COLO829 (cell line): ENCODE measurements around the gene C2orf49.

Source experiments
- DNase-seq: peaks from one replicate; pipeline ENCODE4 v3.0.0; 2012; ENCODE audit warnings: low spot score

Gene C2orf49

DNA sequence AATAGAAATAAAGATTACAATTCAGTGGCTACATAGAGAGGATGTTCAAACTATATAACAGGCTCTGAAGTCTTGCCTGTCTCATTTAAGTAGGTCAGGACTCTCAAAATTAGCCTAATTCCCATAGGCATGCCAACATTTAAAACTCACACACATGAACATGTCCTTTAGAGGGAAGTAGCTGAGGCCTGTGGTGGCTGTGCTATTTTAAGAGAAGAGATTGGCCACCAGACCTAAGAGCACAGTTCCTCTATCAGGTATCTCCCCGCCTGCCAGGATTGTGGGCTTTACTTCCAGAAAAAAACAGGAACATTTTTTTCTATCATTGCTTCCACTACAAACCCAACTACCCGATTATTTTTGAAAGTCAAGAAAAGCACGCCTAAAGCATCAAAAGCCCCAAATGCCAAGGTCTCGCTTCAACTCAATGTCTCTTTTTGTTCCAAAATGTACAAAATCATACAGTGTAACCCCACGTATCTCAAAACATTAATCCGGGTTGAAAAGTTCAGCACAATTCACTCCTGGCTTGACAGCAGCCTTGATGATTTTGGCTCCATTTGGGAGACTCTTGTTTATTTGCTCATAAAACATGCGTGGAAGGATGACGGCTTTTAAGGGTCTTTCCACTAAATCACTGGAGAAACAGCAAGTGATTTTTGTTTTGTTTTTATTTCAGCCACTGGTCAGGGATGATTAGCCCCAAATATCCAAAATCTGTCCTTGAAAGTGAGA, 46.3 kb downstream of the C2orf49 start:
- no peak for DNase-seq

DNA sequence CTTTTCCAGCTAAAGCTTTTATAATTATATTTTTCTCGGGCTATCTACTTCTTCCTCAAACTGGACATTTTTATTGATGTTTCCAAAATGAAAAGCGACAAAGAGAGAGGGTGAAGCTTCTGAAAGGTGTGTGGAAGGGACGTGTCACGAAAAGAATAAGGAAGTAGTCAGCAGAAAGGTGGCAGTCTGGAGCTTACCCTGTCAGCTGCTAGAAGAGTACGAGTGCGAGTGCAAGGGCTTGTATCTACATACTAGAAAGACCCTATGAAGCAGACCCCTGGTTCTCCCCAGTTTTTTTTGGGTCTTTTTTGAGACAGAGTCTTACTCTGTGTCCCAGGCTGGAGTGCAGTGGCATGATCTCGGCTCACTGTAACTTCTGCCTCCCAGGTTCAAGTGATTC, 46.9 kb downstream of the C2orf49 start:
- DNase-seq: no peak

- no peak for DNase-seq
These were observed 47.5 kb downstream of the C2orf49 start for GRCh38 chr2:105384861-105385260.

GRCh38 chr2:105385731-105386540, 48.6 kb downstream of the C2orf49 start:
- DNase-seq: no peak

DNA sequence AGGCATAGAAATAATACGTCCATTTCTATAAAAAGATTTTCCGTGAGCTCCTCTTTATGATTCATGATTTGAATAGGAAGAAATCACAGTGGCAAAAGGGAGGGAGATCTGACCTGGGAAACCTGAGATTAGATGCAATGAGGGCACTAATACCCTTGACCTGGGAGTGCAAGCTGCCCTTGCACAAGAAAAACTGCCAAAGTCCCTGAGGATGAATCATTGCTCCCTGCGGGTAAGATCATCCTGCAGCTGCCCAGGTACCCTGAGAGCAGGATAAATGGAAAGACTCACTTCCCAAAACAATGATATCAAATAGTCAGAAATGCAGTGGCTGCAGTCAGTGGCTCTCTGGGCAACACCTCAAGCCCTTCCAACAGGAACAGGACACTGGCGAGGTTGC, 49.9 kb downstream of the C2orf49 start:
- no peak for DNase-seq

GRCh38 chr2:105388971-105389381, 51.6 kb downstream of the C2orf49 start:
- peak; percentile 73 for DNase-seq

- DNase-seq: no peak
These were observed 53.1 kb downstream of the C2orf49 start for GRCh38 chr2:105390454-105390853.

- no peak for DNase-seq
These were observed 53.8 kb downstream of the C2orf49 start for GRCh38 chr2:105391058-105391627.

- DNase-seq: no peak
These were observed 54.7 kb downstream of the C2orf49 start for GRCh38 chr2:105391763-105392662.

DNA sequence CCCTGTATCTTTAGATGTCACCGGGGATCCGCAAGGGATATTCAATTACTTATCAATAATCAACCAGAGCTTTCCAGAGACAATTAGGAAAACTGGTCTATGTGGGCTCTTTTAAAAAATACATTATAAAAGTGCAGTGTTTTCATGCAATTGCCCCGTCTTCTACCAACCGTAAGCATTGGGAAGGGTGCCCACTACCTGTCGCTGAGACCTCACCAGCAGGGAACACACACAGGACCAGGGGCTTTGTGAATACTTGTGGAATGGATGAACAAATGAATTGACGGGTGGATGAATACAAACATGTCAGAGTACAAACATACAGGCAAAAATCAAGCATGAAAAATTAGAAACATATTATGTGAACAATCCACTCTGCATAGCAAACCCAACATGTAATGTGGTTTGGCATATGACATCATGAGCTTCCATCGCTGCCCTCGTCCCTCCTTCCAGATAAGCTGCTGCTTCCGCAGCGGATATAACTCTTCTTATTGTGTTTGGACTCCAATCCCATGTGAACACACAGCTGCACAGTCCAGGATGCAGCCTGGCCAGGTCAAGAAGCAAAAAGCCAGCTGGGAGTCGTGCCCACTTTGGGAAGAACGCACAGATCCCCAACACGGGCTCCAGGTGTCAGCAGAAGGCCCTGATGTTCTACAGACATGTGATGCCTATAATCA, 56.2 kb downstream of the C2orf49 start:
- DNase-seq: no peak

- no peak for DNase-seq
These were observed 57.7 kb downstream of the C2orf49 start for GRCh38 chr2:105394951-105395611.

- no peak for DNase-seq
These were observed 58.4 kb downstream of the C2orf49 start for GRCh38 chr2:105395691-105396090.

GRCh38 chr2:105396254-105397024, 59.1 kb downstream of the C2orf49 start:
- peak; percentile 95 for DNase-seq

GRCh38 chr2:105397025-105397722, 59.8 kb downstream of the C2orf49 start:
- no peak for DNase-seq

- DNase-seq: no peak
These were observed 60.6 kb downstream of the C2orf49 start for GRCh38 chr2:105397953-105398335.

DNA sequence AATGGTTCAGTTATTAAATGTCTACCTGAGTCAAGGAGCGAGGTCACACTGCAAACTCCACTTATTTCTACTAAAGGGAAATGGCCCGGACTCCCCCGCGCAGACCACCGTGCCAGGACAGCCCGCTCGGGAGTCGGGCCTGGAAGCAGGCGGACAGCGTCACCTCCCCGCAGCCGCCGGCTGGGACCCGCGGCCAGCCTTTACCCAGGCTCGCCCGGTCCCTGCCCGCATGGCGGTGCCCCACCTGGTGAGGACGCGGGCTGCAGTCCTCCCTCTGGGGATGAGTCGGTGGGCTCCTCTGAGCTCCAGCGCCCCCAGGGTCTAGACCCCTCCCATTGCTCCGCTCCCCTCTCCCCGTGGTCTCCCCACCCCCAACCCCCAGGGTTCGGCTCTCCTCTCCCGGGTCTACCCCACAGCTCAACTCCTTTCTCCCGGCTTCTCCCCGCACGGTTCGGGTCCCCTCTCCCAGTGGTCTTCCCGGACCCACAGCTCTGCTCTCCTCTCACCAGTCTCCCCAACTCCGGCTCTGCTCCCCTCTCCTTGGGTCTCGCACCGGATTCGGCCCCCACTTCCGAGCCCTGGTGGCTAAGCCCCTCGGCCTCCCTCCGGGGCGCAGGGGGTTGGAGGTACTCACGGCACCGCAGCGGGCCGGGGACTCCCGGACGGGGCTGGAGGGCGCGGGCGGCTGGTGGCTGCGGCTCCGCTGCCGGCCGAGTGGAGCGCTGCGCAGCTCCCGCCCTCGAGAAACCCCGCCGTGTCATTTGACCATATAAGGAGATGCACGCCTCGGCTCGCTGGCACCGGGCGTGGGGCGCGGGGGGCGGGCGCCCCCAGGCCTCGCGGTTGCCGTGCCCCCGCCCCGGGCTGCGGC, 61.2 kb downstream of the C2orf49 start, which contains the start of gene FHL2:
Gene FHL2 (minus strand): TSS at position 716 of the 871 bp plus-strand sequence. CDS start 12,535 bp downstream, outside the sequence.
- DNase-seq: peak; percentile 48
